GM21390 (cell line): ENCODE data around the gene GTF3C5.
"Not testable (repeated sequence)": the region's sequence is repeated elsewhere in the genome, so short reads cannot be mapped to it uniquely, and the experiment has no call there.

Source experiments
- ATAC-seq: cut with Tn5 transposase; IDR thresholded peaks from one replicate; pipeline ENCODE4 v1.9.1; 2021; ENCODE audit not compliant: unreplicated experiment

The GTF3C5 gene

DNA sequence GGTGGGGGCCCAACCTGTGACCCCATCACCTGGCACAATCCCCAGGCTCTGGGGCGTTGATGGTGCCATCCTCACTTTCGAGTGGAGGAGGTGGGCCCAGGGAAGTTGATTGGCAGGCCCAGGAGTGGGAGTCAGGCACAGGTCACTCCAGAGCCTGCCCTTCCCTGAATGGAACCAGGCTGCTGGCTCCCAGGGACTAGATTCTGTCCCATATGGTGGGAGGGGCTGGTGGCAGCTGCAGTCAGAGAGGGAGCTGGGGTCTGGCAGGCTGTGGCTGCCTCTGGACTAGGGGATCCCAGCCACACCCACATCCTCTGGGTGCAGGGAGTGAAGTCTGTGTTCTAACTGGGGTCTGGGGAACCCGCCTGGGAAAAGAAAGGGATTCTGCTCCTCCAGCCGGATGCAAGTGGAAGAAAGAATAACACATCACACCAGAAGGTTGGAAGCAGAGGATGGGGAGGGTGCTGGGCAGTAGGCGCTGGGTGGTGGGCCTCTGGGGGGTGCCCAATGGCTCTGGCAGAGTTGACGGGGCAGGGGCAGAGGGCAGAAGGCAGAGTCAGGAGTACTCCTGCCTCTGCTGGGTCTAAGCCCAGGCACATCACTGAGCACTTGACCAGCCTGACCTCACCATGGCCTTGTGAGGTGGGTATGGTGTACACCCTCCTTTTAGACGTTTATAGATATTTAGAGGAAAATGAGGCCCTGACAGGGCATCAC lies 56.8 kb downstream of the GTF3C5 start:
- ATAC-seq, result no peak

- no peak for ATAC-seq
These were observed 57.5 kb downstream of the GTF3C5 start for GRCh38 chr9:133088146-133088750.

- no peak for ATAC-seq
These were observed 58.0 kb downstream of the GTF3C5 start for GRCh38 chr9:133088756-133089155.

- no peak for ATAC-seq
These were observed 58.5 kb downstream of the GTF3C5 start for GRCh38 chr9:133089271-133089671.

GRCh38 chr9:133090187-133090586 lies 59.4 kb downstream of the GTF3C5 start:
- no peak for ATAC-seq

GRCh38 chr9:133090752-133091385 lies 60.1 kb downstream of the GTF3C5 start:
- no peak for ATAC-seq

DNA sequence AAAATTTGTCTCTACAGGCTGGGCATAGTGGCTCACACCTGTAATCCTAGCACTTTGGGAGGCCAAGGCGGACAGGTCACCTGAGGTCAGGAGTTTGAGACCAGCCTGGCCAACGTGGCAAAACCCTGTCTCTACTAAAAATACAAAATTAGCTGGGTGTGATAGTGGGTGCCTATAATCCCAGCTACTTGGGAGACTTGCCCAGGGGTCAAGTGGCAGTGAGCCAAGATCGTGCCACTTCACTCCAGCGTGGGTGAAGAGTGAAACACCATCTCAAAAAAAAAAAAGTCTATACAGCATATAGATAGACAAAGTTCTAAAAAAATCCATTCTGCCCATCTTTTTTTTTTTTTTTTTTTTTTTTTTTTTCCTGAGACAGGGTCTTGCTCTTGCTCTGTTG lies 63.6 kb downstream of the GTF3C5 start:
- ATAC-seq, result not testable (repeated sequence)

- ATAC-seq, result no peak
These were observed 64.1 kb downstream of the GTF3C5 start for GRCh38 chr9:133094842-133095393.

GRCh38 chr9:133098104-133098754 lies 67.4 kb downstream of the GTF3C5 start:
- ATAC-seq, result no peak

DNA sequence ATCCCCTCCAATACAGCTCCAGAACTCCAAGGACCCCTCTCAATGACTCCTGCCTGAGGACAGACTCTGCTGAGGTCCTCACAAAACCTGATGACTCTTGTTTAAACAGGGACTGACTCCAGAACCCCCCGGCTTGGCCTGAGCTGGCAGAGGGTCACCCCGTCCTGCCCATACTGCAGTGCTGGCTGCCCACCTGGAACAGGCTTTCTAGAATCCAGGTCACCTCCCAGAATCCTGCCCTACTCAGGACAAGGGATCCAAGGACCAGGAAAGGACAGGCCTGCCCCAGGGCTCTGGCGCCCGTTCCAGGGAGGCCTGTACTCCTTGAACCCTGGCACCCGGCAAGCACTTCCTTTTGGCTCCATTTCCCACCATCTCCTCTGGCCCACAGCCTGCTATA lies 68.1 kb downstream of the GTF3C5 start:
- no peak for ATAC-seq

DNA sequence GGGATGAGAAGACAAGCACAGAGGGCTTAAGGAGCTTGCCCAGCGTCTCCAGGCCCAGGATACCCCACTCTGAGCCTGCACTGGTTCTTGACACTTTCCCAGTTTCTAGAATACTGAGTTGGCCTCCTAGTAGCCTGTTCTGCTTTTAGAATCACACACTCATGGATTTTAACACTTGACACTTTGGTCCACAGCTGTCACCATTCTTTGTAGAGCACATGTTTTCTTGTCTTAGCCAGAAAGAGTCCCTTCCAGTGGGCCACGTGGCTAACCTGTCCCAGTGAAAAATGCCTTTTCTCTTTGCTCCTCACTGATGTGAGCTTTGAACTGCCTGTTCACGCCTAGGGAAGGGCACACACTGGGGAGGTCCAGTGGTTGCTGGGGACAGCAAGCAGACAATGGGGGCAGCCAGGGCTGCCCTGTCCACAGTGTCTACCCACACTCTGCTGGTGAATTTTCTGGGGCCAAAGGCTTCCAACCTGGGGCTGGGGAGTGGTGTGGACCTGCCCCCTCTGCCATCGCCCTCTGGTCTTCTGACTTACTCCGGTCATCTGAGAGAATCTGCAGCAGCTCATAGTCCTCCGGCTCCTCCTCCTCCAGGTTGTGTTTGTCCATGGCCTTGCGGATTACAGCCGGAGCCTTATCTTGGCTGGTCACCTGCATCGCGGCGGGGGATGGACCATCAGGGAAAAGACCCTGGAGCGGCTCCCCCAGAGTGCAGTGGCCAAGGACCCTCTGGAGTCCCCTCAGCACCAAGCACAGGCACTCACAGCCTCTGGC lies 69.1 kb downstream of the GTF3C5 start:
- ATAC-seq, result no peak

DNA sequence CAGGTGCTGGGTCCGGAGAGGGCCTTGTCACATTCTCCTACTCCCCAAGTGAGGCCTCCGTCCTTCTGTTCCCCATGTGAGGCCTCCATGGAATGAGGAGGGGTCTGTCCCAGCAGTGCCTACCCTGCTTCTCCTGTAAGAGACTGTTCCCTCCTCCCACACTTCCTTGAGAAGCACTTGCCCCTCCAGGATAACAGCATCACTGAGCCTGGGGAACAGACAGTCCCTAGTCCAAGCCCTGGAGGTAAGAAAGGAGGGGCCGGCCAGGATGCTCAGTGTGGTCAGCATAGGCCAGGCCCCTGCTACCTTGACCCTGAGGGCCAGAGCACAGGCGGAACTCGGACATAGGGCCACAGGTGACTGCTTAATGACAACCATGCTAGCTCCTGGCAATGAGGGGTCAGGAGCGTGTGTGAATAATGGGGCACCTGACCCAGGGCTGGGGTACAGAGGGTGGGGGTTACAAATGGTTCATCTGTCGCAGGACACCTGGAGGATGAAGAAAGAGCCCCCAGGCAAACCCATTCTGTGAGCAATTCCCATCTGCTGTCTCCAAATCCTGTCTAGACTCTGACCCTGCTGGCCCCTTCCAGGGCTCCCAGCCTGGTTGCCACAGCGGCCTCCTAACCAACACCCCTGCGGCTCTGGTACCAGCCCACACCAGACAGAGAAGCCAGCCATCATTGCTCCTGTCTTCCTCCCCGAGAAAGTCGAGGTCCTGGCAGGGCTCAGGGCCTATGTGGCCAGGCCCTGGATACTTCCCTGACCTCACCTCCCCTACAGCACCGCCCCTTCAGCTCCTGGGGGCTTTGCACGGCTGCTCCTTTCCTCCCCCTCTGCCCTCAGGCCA lies 69.9 kb downstream of the GTF3C5 start:
- ATAC-seq, result no peak

DNA sequence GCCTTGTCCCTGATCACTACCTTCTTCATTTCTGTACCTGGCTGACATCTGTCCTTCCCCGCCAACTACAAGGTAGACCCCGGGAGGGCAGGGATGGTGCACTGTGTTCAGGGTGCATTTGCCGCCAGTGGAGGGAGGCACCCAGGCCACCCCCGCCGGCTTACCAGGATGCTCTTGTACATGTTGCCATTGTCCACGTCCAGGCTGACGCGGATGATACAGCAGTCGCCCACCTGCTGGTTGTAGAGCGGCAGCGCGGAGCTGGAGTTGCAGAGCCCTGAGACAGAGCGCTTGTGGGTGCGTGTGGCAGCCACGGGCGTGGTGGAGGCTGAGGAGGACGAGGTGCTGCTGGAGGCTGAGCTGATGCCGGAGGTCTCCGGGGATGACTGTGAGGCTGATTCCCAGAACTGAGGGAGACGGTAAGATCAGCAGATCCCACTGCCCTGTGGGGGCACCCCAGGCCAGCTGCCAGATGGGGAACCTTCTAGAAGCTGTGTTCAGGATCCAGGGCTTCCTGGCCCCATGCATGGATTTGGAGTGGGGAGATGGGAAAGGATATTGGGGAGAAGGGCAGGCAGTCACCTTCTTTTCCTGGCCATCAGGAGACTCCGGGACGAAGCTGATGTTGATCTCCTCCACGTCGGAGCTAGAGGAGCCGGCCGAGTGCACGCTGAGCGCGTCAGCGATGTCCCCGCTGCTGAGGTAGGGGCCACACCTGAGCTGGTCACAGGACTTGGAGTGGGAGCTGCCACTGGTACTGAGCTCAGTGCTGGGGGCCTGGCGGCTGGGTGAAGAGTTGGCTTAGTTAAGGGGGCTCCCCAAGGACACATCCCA lies 70.8 kb downstream of the GTF3C5 start:
- ATAC-seq, result no peak

DNA sequence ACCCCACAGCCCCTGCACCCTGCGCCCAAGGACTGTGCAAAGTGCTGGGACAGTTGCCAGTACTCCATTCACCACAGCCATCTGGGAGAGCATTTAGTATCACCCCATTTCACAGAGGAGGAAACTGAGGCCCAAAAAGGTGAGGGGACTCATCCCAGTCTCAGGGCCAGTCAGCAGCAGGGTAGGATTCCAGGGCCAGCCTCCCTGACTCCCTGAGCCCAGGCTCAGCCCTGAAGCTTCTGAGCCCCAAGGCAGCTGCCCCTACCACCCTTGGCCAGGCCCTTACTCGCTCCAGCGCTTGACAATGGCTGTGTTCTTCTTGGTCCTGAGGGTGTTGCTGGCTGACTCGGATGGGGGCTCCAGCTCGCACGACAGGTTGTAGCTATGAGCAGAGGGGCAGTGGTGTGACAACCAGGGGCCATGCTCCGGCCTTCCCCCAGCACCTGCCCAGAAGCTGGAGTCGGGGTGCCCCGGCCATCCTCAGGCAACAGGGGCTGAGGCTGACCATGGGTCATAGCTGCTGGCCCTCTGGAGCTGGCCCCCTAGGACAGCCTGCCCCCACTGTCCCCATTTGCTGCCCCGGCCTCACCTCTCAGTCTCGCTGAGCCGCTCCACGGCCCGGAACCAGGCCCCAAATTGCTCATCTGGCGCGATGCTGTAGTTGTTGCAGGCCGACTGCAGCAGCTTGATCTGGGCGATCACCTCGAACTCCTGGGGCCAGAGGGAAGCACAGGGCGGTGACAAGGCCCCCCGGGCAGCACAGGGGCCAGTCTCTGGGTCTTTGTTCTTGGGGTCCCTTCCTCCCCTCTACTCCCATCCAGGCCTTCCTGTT lies 71.6 kb downstream of the GTF3C5 start:
- ATAC-seq, result no peak

DNA sequence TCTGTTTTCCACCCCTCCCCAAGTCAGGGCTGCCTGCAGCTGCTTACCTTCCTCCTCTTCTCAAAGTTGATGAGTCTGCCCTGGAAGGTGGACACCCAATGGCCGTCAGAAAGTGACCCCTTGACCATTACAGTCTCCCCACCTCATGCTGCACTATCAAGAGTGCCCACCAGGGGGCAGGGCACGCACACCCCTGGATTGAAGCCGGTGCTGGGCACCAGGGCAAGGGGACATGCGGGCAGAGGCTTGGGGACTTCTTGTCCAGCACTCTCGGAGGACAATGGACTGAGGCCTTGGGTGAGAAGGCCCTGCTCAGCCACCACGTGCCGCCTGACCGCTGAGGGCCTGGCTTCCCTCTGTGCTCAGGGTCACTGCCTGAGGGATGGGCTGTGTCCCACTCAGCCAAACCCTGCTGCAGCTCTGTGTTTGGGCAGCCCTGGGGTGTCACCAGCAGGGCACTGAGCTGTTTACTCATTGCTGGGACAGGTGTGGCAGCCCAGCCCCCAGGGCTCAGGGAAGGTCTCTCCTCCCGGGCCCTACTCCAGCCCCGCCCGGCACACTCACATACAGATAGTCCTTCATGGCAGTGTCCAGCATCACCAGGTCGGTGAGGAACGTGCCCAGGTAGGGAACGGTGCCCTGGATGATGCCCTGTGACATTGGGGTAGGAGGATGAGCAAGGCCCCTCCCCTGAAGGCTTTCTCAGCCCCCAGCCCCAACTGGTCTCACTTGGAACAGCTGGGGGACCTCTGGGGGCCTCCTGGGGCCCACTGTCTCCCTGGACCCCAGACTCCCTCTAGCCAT lies 72.6 kb downstream of the GTF3C5 start:
- ATAC-seq, result no peak

- ATAC-seq, result no peak
These were observed 73.2 kb downstream of the GTF3C5 start for GRCh38 chr9:133103987-133104505.
